ENCODE data around the gene F8A3.
"Not testable (repeated sequence)": the region's sequence is repeated elsewhere in the genome, so short reads cannot be mapped to it uniquely, and the experiment has no call there.

F8A3 gene

GRCh38 chrX:155458471-155458870 is at the start of gene F8A3:
TSS of gene F8A3 (minus strand) at chrX:155458620. CDS start at chrX:155458600, 20 bp downstream.
- DNase-seq (ENCODE audit: low read depth, low spot score): not testable (repeated sequence)

GRCh38 chrX:155505296-155505695 is 46.9 kb upstream of the F8A3 start:
- DNase-seq (ENCODE audit: low read depth, low spot score): no peak

GRCh38 chrX:155495134-155495533 is 36.7 kb upstream of the F8A3 start:
- not testable (repeated sequence) for DNase-seq (ENCODE audit: low read depth, low spot score)

GRCh38 chrX:155491421-155491820 is 33.0 kb upstream of the F8A3 start:
- DNase-seq (ENCODE audit: low read depth, low spot score): not testable (repeated sequence)

- DNase-seq (ENCODE audit: low read depth, low spot score): not testable (repeated sequence)
These were observed 18.7 kb upstream of the F8A3 start for GRCh38 chrX:155477136-155477535.

GRCh38 chrX:155466269-155466938 is 8.0 kb upstream of the F8A3 start:
- not testable (repeated sequence) for DNase-seq (ENCODE audit: low read depth, low spot score)

- DNase-seq (ENCODE audit: low read depth, low spot score): not testable (repeated sequence)
These were observed 2.1 kb upstream of the F8A3 start for GRCh38 chrX:155460501-155460900.

- not testable (repeated sequence) for DNase-seq (ENCODE audit: low read depth, low spot score)
These were observed 516 bp downstream of the F8A3 start for GRCh38 chrX:155457761-155458447.

- DNase-seq (ENCODE audit: low read depth, low spot score): no peak
These were observed 17.3 kb downstream of the F8A3 start for GRCh38 chrX:155441097-155441496.

GRCh38 chrX:155435744-155436112 is 22.7 kb downstream of the F8A3 start:
- DNase-seq (ENCODE audit: low read depth, low spot score): no peak

GRCh38 chrX:155434906-155435743 is 23.3 kb downstream of the F8A3 start:
- no peak for DNase-seq (ENCODE audit: low read depth, low spot score)

- no peak for DNase-seq (ENCODE audit: low read depth, low spot score)
These were observed 40.7 kb downstream of the F8A3 start for GRCh38 chrX:155417769-155418168.

Measured in smooth muscle cell of the brain vasculature (primary cell).